WTC11 (cell line): Measurements from ENCODE around the gene IQGAP2. TPM values are rescaled to one million over a fixed set of nuclear protein-coding genes. Genes with fewer than 3 reads are reported as not detected.

Source experiments
- ATAC-seq: fragments of 200-7000 bp; cut with Tn5 transposase; 2 replicates; pipeline ENCODE4 v1.10.0; 2021; ENCODE audit warnings: mild to moderate bottlenecking, moderate library complexity
- CTCF ChIA-PET: fragments of 300-600 bp; sonication (Branson Sonifier 250); formaldehyde crosslinking; loops from one replicate; lab custom pipeline; 2021; ENCODE audit warnings: antibody characterized with exemption; lab: Charles Lee
- POLR2A ChIA-PET: fragments of 350-600 bp; sonication (Branson Sonifier 250); formaldehyde crosslinking; loops from one replicate; lab custom pipeline; 2021; ENCODE audit warnings: antibody characterized with exemption; lab: Charles Lee
- DNase-seq: peaks from one replicate; pipeline ENCODE4 v3.0.0; 2021; ENCODE audit warnings: low spot score
- H3K27ac Mint-ChIP-seq: 2 replicates; pipeline ENCODE4 v1.8.0; 2021; ENCODE audit warnings: mixed read lengths
- H3K27me3 Mint-ChIP-seq: 2 replicates; pipeline ENCODE4 v1.8.0; 2021; ENCODE audit warnings: low read depth, mild to moderate bottlenecking, moderate library complexity, mixed read lengths
- H3K36me3 Mint-ChIP-seq: 2 replicates; pipeline ENCODE4 v1.8.0; 2021; ENCODE audit warnings: mixed read lengths
- H3K4me1 Mint-ChIP-seq: 2 replicates; pipeline ENCODE4 v1.8.0; 2022; ENCODE audit warnings: mixed read lengths
- H3K4me3 Mint-ChIP-seq: 2 replicates; pipeline ENCODE4 v1.8.0; 2021; ENCODE audit warnings: mild to moderate bottlenecking, moderate library complexity, mixed read lengths
- H3K9me3 Mint-ChIP-seq: 2 replicates; pipeline ENCODE4 v1.8.0; 2021; ENCODE audit warnings: mixed read lengths
- AR ChIP-seq: fragments of 250-450 bp; sonication (Bioruptor Pico); IDR thresholded peaks from 2 replicates; pipeline ENCODE4 v1.9.0; 2021; ENCODE audit warnings: mild to moderate bottlenecking
- CBFB ChIP-seq: sonication (generic); formaldehyde crosslinking; IDR thresholded peaks from 2 replicates; pipeline ENCODE4 v1.8.1; 2022; ENCODE audit warnings: mild to moderate bottlenecking, low read depth, missing genetic modification reagents
- CDX4 ChIP-seq: fragments of 250-450 bp; sonication (Bioruptor Pico); IDR thresholded peaks from 2 replicates; pipeline ENCODE4 v1.9.0; 2021; ENCODE audit warnings: moderate library complexity, mild to moderate bottlenecking, inconsistent platforms, borderline replicate concordance
- CREB1 ChIP-seq: sonication (generic); formaldehyde crosslinking; IDR thresholded peaks from 2 replicates; pipeline ENCODE4 v1.8.0; 2023; ENCODE audit warnings: mild to moderate bottlenecking, missing genetic modification reagents
- CTCF ChIP-seq: fragments of 200-600 bp; IDR thresholded peaks from 2 replicates; pipeline ENCODE4 v1.8.0; 2022; ENCODE audit warnings: antibody characterized with exemption
- E2F1 ChIP-seq: sonication (generic); formaldehyde crosslinking; IDR thresholded peaks from 2 replicates; pipeline ENCODE4 v1.8.0; 2022; ENCODE audit warnings: mild to moderate bottlenecking, missing genetic modification reagents
- FOXK1 ChIP-seq: sonication (generic); formaldehyde crosslinking; IDR thresholded peaks from 2 replicates; pipeline ENCODE4 v1.8.0; 2022; ENCODE audit warnings: mild to moderate bottlenecking, moderate library complexity, missing genetic modification reagents
- GRHL2 ChIP-seq: fragments of 250-450 bp; sonication (Bioruptor Pico); IDR thresholded peaks from 2 replicates; pipeline ENCODE4 v1.8.0; 2022; ENCODE audit warnings: mild to moderate bottlenecking, moderate library complexity; ENCODE audit not compliant: insufficient replicate concordance, severe bottlenecking
- IRF2 ChIP-seq: sonication (generic); formaldehyde crosslinking; IDR thresholded peaks from 2 replicates; pipeline ENCODE4 v1.8.0; 2022; ENCODE audit warnings: low read depth, missing genetic modification reagents, borderline replicate concordance
- JUN ChIP-seq: sonication (generic); formaldehyde crosslinking; IDR thresholded peaks from 2 replicates; pipeline ENCODE4 v1.8.0; 2023; ENCODE audit warnings: mild to moderate bottlenecking, missing genetic modification reagents
- MXD4 ChIP-seq: fragments of 250-450 bp; sonication (Bioruptor Pico); IDR thresholded peaks from 2 replicates; pipeline ENCODE4 v1.8.0; 2021; ENCODE audit warnings: mild to moderate bottlenecking, moderate library complexity, borderline replicate concordance
- NFYB ChIP-seq: sonication (generic); formaldehyde crosslinking; conservative IDR thresholded peaks from 2 replicates; pipeline ENCODE4 v1.8.0; 2022; ENCODE audit warnings: low read depth, missing genetic modification reagents
- NR3C1 ChIP-seq: sonication (generic); formaldehyde crosslinking; conservative IDR thresholded peaks from 2 replicates; pipeline ENCODE4 v1.8.1; 2023; ENCODE audit warnings: low read depth, mild to moderate bottlenecking, missing genetic modification reagents
- PRDM15 ChIP-seq: sonication (generic); formaldehyde crosslinking; IDR thresholded peaks from 2 replicates; pipeline ENCODE4 v1.8.0; 2022; ENCODE audit warnings: missing genetic modification reagents
- SMAD3 ChIP-seq: sonication (generic); formaldehyde crosslinking; IDR thresholded peaks from 2 replicates; pipeline ENCODE4 v1.8.0; 2022; ENCODE audit warnings: missing genetic modification reagents, mild to moderate bottlenecking, borderline replicate concordance
- SMAD4 ChIP-seq: sonication (generic); formaldehyde crosslinking; IDR thresholded peaks from 2 replicates; pipeline ENCODE4 v1.8.0; 2022; ENCODE audit warnings: mild to moderate bottlenecking, missing genetic modification reagents
- SOX15 ChIP-seq: fragments of 250-450 bp; sonication (Bioruptor Pico); IDR thresholded peaks from 2 replicates; pipeline ENCODE4 v1.9.0; 2021; ENCODE audit warnings: mild to moderate bottlenecking
- SP1 ChIP-seq: sonication (generic); formaldehyde crosslinking; conservative IDR thresholded peaks from 2 replicates; pipeline ENCODE4 v1.8.1; 2022; ENCODE audit warnings: missing genetic modification reagents
- TP53 ChIP-seq: sonication (generic); formaldehyde crosslinking; IDR thresholded peaks from 2 replicates; pipeline ENCODE4 v1.8.1; 2023; ENCODE audit warnings: mild to moderate bottlenecking, missing genetic modification reagents
- ZNF121 ChIP-seq: sonication (generic); formaldehyde crosslinking; IDR thresholded peaks from 2 replicates; pipeline ENCODE4 v1.8.0; 2023; ENCODE audit warnings: missing genetic modification reagents
- ZNF232 ChIP-seq: sonication (generic); formaldehyde crosslinking; IDR thresholded peaks from 2 replicates; pipeline ENCODE4 v1.8.0; 2022; ENCODE audit warnings: mild to moderate bottlenecking, missing genetic modification reagents
- ZNF281 ChIP-seq: sonication (generic); formaldehyde crosslinking; IDR thresholded peaks from 2 replicates; pipeline ENCODE4 v1.8.0; 2023; ENCODE audit warnings: mild to moderate bottlenecking, missing genetic modification reagents
- ZNF416 ChIP-seq: fragments of 250-450 bp; sonication (Bioruptor Pico); IDR thresholded peaks from 2 replicates; pipeline ENCODE4 v1.9.0; 2021; ENCODE audit warnings: mild to moderate bottlenecking, inconsistent platforms
- total RNA-seq: library from RNA; stranded (reverse); gene quantifications from 3 replicates; pipeline ENCODE4 v1.2.3, GENCODE V29; 2021

IQGAP2 gene
- total RNA-seq, 1 experiment from 2014 or later = 70.6 TPM

GRCh38 chr5:76561959-76562358 is 158.9 kb downstream of the IQGAP2 start (continued):
- TF ChIP-seq TP53 (CRISPR knock-in tag) (no peak), ZNF121 (CRISPR knock-in tag) (no peak), SOX15 (CRISPR knock-in tag) (no peak)

- no peak overlapping the region for H3K27ac Mint-ChIP-seq
- H3K27me3 Mint-ChIP-seq = no peaks in the 10 kb centered on the region
- H3K4me3 Mint-ChIP-seq = no peak overlapping the region
- H3K4me1 Mint-ChIP-seq = 0 out of 2 replicates have a peak, but pooled peaks cover 3% of the 10 kb centered on the region
- no peaks in the 10 kb centered on the region for H3K36me3 Mint-ChIP-seq
- ChIA-PET POLR2A (no interaction called here), CTCF (no interaction called here)
- DNase-seq (no peak), ATAC-seq (no peak)
- TF ChIP-seq NR3C1 (no peak), ZNF416 (no peak), ZNF232 (CRISPR knock-in tag) (no peak), FOXK1 (no peak), IRF2 (CRISPR knock-in tag) (no peak), NFYB (CRISPR knock-in tag) (no peak), CREB1 (CRISPR knock-in tag) (no peak), CDX4 (CRISPR knock-in tag) (no peak), PRDM15 (CRISPR knock-in tag) (no peak), CTCF (no peak), CBFB (CRISPR knock-in tag) (no peak), SMAD3 (CRISPR knock-in tag) (no peak), E2F1 (no peak), SP1 (no peak), TP53 (CRISPR knock-in tag) (no peak), JUN (CRISPR knock-in tag) (no peak)
- no peaks in the 10 kb centered on the region for H3K9me3 Mint-ChIP-seq
Measured at GRCh38 chr5:76565009-76565408, 161.9 kb downstream of the IQGAP2 start.

- ATAC-seq = no peak
- Mint-ChIP-seq H3K27ac (no peak overlapping the region), H3K9me3 (no peaks in the 10 kb centered on the region), H3K36me3 (peaks cover 4% of the 10 kb centered on the region; the same call in 1 of the 2 replicates), H3K27me3 (no peaks in the 10 kb centered on the region), H3K4me1 (0 out of 2 replicates have a peak, but pooled peaks cover 3% of the 10 kb centered on the region), H3K4me3 (no peak overlapping the region)
- ChIA-PET CTCF (interaction anchor here (0.7 kb wide), 1 partner anchor 144 kb away, joined by 3 read pairs; no protein-coding TSS in a partner anchor), POLR2A (no interaction called here)
- no peak for DNase-seq
- TF ChIP-seq ZNF281 (CRISPR knock-in tag) (no peak), SMAD4 (CRISPR knock-in tag) (no peak), SMAD3 (CRISPR knock-in tag) (no peak), MXD4 (no peak), JUN (CRISPR knock-in tag) (no peak), IRF2 (CRISPR knock-in tag) (no peak), AR (CRISPR knock-in tag) (no peak), GRHL2 (CRISPR knock-in tag) (no peak)
Measured at GRCh38 chr5:76570153-76570552, 167.1 kb downstream of the IQGAP2 start.
